OCI-LY7 (cell line): Measurements from ENCODE around the gene C16orf78. TPM values are rescaled to one million over a fixed set of nuclear protein-coding genes. Genes with fewer than 3 reads are reported as not detected.

Experiments used
- BruUV-seq: library from RNA; stranded (reverse); fragments of 400-500 nt; replicated peaks from 2 replicates; lab custom pipeline; 2021; lab: Mats Ljungman, UMichigan
- CTCF ChIA-PET: fragments of 300-600 bp; sonication (Branson Sonifier 250); formaldehyde crosslinking; loops from one replicate; lab custom pipeline; 2022; ENCODE audit warnings: antibody characterized with exemption; ENCODE audit not compliant: unreplicated experiment; lab: Charles Lee
- POLR2A ChIA-PET: fragments of 300-600 bp; sonication (Branson Sonifier 250); formaldehyde crosslinking; loops from one replicate; lab custom pipeline; 2022; ENCODE audit warnings: antibody characterized with exemption; lab: Charles Lee
- DNase-seq: peaks from one replicate; pipeline ENCODE4 v3.0.0-alpha.2; 2015; ENCODE audit warnings: low spot score
- H2AFZ ChIP-seq: fragments of 200-600 bp; sonication (generic), shearing (Covaris generic); 2 replicates; pipeline ENCODE4 v1.6.1; 2014; ENCODE audit warnings: mild to moderate bottlenecking, antibody characterized with exemption, low read length, moderate library complexity
- H3K27ac ChIP-seq: fragments of 200-600 bp; sonication (generic); 2 replicates; pipeline ENCODE4 v1.5.1; 2014; ENCODE audit warnings: mixed run types, low read depth, mild to moderate bottlenecking, moderate library complexity, low read length, inconsistent platforms; ENCODE audit not compliant: poor library complexity, severe bottlenecking
- H3K36me3 ChIP-seq: fragments of 200-600 bp; sonication (generic); 2 replicates; pipeline ENCODE4 v1.6.1; 2014; ENCODE audit warnings: mild to moderate bottlenecking, antibody characterized with exemption, low read length, moderate library complexity, mixed read lengths; ENCODE audit not compliant: insufficient read depth
- H3K4me1 ChIP-seq: fragments of 200-600 bp; sonication (generic); 2 replicates; pipeline ENCODE4 v1.5.1; 2014; ENCODE audit warnings: mild to moderate bottlenecking, low read length; ENCODE audit not compliant: insufficient read depth, poor library complexity, severe bottlenecking
- H3K4me2 ChIP-seq: fragments of 200-600 bp; sonication (generic); 2 replicates; pipeline ENCODE4 v1.6.1; 2014; ENCODE audit warnings: mild to moderate bottlenecking, low read length
- H3K4me3 ChIP-seq: fragments of 200-600 bp; sonication (generic); 2 replicates; pipeline ENCODE4 v1.5.1; 2014; ENCODE audit warnings: mild to moderate bottlenecking, low read depth, low read length; ENCODE audit not compliant: poor library complexity, severe bottlenecking
- H3K79me2 ChIP-seq: fragments of 200-600 bp; sonication (generic); 2 replicates; pipeline ENCODE4 v1.6.1; 2016; ENCODE audit warnings: low read depth, mild to moderate bottlenecking, low read length, moderate library complexity, mixed read lengths; ENCODE audit not compliant: insufficient read depth
- H3K9me2 ChIP-seq: fragments of 200-600 bp; sonication (generic); 2 replicates; pipeline ENCODE4 v1.6.1; 2016; ENCODE audit warnings: mild to moderate bottlenecking, low read length, mixed read lengths; ENCODE audit not compliant: insufficient read depth
- H3K9me3 ChIP-seq: fragments of 200-600 bp; sonication (generic); 2 replicates; pipeline ENCODE4 v1.6.1; 2014; ENCODE audit warnings: mild to moderate bottlenecking, mixed run types, low read length, mixed read lengths
- H4K20me1 ChIP-seq: fragments of 200-600 bp; sonication (generic); 2 replicates; pipeline ENCODE4 v1.6.1; 2014; ENCODE audit warnings: mild to moderate bottlenecking, antibody characterized with exemption, low read length, moderate library complexity, mixed read lengths; ENCODE audit not compliant: insufficient read depth
- CTCF ChIP-seq: fragments of 200-600 bp; sonication (generic); conservative IDR thresholded peaks from 2 replicates; pipeline ENCODE4 v1.5.1; 2014; ENCODE audit warnings: mild to moderate bottlenecking, antibody characterized with exemption, low read length, moderate library complexity, mixed read lengths
- EZH2phosphoT487 ChIP-seq: fragments of 200-600 bp; sonication (generic); IDR thresholded peaks from 2 replicates; pipeline ENCODE4 v1.6.1; 2018; ENCODE audit warnings: low read depth, borderline replicate concordance, mild to moderate bottlenecking, mixed run types, antibody characterized with exemption, low read length, moderate library complexity, mixed read lengths
- intact Hi-C: fragments of 100-400 bp; cut with micrococcal nuclease; formaldehyde crosslinking; loops from one replicate; pipeline ENCODE4 v1.10.0; 2022; ENCODE audit not compliant: unreplicated experiment
- total RNA-seq, 2 experiments: library from RNA; depleted of rRNA in 1 of 2; stranded (reverse); fragments of >200 nt in 1 of 2; shearing (Covaris generic) in 1 of 2; gene quantifications; 2 replicates each; pipeline ENCODE4 v1.2.3, GENCODE V29; 2014 to 2022

Gene C16orf78
- total RNA-seq, 2 experiments from 2014 or later = not detected

DNA sequence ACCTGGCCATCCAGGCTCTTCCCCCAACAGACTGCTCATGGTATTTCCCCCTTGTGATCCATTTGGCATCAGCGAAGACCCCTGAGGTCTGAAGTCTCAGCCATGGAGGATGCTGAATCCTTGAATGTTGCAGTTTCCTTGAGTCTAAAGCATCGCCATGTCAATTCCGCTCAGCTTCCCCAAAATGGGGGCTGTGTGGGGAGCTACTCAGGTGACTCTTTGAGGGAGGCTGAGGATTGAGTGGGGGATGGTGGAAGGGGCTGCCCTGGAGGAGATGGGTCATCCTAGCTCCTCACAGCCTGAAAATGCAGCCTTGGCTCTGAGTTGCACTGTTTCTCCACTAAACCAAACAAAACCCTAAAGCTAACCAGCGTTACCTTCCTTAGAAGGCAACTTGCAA is 2.6 kb downstream of the C16orf78 start:
- POLR2A ChIA-PET = interaction anchor here (1.7 kb wide), 1 partner anchor 8 kb away, joined by 3 read pairs; no protein-coding TSS in a partner anchor
- Histone ChIP-seq H3K4me3 (no peak overlapping the region), H3K9me3 (no peaks in the 10 kb centered on the region), H3K79me2 (no peaks in the 10 kb centered on the region), H3K4me1 (no peaks in the 10 kb centered on the region), H2AFZ (no peak overlapping the region), H3K27ac (no peak overlapping the region), H3K4me2 (no peak overlapping the region), H3K36me3 (no peaks in the 10 kb centered on the region), H3K9me2 (no peaks in the 10 kb centered on the region), H4K20me1 (no peaks in the 10 kb centered on the region)
- no peak for DNase-seq
- CTCF ChIA-PET = no interaction called here
- TF ChIP-seq CTCF (no peak), EZH2phosphoT487 (no peak)
- intact Hi-C loops = no loop called here
- no TSS peak for BruUV-seq

DNA sequence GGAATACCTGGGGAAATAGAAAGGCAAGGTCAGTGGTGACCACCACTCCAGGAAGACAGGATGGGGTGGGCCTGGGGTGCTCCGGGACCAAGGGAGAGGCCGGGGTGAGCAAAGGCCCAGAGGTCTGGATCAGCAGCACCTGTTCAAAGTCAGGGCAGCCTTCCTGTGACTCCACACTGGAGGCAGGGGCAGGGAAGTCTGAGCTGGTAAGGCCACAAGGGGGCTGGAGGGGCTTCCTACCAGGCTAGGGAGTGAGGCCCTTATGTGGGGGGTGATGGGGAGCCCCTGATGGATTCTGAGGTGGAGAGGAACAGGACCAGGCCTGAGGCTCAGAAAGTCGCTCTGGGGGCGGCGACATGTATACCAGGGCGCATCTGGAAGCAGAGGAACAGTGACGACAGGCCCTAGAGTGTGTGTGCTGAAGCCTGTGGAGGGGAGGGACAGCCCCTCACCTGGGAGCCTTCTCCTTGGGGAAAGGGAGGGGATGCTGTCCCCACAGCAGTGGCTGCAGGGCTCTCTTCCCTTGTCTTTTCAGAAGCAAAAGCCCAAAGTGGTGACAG is 3.7 kb downstream of the C16orf78 start:
- no peak for DNase-seq
- BruUV-seq = no TSS peak
- ChIA-PET POLR2A (no interaction called here), CTCF (no interaction called here)
- TF ChIP-seq CTCF = no peak
- no peak for TF ChIP-seq EZH2phosphoT487
- H3K36me3 ChIP-seq = no peaks in the 10 kb centered on the region
- H3K9me3 ChIP-seq = no peaks in the 10 kb centered on the region
- no peak overlapping the region for H2AFZ ChIP-seq
- H3K4me2 ChIP-seq = no peak overlapping the region
- H3K4me3 ChIP-seq = no peak overlapping the region
- intact Hi-C loops = no loop called here
- no peaks in the 10 kb centered on the region for H3K9me2 ChIP-seq
- no peaks in the 10 kb centered on the region for H3K4me1 ChIP-seq
- no peaks in the 10 kb centered on the region for H4K20me1 ChIP-seq
- no peak overlapping the region for H3K27ac ChIP-seq
- H3K79me2 ChIP-seq = no peaks in the 10 kb centered on the region

DNA sequence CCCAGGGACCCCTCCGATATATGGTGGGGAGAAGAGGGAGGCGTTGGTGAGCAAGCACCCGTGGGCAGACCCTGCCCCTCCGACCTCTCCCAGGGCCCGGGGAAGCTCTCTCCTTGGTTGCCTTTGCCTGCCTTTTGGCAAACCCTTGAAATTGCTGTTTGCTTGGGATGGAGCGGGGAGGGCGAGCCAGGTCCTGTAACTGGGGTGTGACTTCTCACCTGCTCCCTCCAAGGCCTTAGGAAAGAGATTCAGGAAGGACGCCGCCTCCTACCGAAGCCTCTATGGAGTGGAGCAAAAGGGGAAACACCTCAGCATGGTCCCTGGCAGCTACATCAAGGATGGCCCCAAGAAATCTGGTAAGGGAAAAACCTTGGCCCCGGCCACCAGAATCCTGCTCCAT is 4.6 kb downstream of the C16orf78 start:
- H3K4me3 ChIP-seq = no peak overlapping the region
- H3K4me2 ChIP-seq = no peak overlapping the region
- H3K9me2 ChIP-seq = no peaks in the 10 kb centered on the region
- no peaks in the 10 kb centered on the region for H4K20me1 ChIP-seq
- CTCF ChIA-PET = no interaction called here
- no TSS peak for BruUV-seq
- no peak for TF ChIP-seq CTCF
- TF ChIP-seq EZH2phosphoT487 = no peak
- no peak overlapping the region for H3K27ac ChIP-seq
- no peak overlapping the region for H2AFZ ChIP-seq
- no peaks in the 10 kb centered on the region for H3K4me1 ChIP-seq
- POLR2A ChIA-PET = interaction anchor here (0.6 kb wide), 1 partner anchor 284 kb away, joined by 3 read pairs; no protein-coding TSS in a partner anchor
- intact Hi-C loops = no loop called here
- no peaks in the 10 kb centered on the region for H3K79me2 ChIP-seq
- no peaks in the 10 kb centered on the region for H3K9me3 ChIP-seq
- H3K36me3 ChIP-seq = no peaks in the 10 kb centered on the region
- DNase-seq = no peak
